GM13976 (cell line): ENCODE results near the gene GPR3.
A peak's percentile ranks its signal among the peaks of the same experiment; 100 is the strongest.

Experiments used
- DNase-seq: peaks from one replicate; pipeline ENCODE4 v3.0.0; 2012; ENCODE audit warnings: low spot score
- CTCF ChIP-seq: IDR thresholded peaks from 2 replicates; pipeline ENCODE4 v1.5.1; 2012; ENCODE audit warnings: borderline replicate concordance, mild to moderate bottlenecking; ENCODE audit not compliant: insufficient read depth; ENCODE audit errors: extremely low read depth, missing control alignments, control extremely low read depth
- in situ Hi-C: fragments of 300-500 bp; cut with MboI; formaldehyde crosslinking; loops from one replicate; pipeline ENCODE4 v1.12.0; 2022; ENCODE audit warnings: low sequenced_read_pairs, mixed read lengths, inconsistent platforms; ENCODE audit not compliant: unreplicated experiment

GPR3 gene

GRCh38 chr1:27392096-27392777 is at the start of gene GPR3:
TSS of gene GPR3 (plus strand) at chr1:27392622. CDS start at chr1:27393799, 1,177 bp downstream.
- in situ Hi-C loops: loop anchor here (5.0 to 10.0 kb wide), 3 partner anchors 95 to 273 kb away; partner anchors contain the start of gene AHDC1
- peak; percentile 62 for TF ChIP-seq CTCF
- peak; percentile 96 for DNase-seq

- in situ Hi-C loops: no loop called here
- no peak for TF ChIP-seq CTCF
- DNase-seq: peak; percentile 69
Observed at GRCh38 chr1:27342778-27343638, 49.4 kb upstream of the GPR3 start.

GRCh38 chr1:27343639-27344025 is 48.8 kb upstream of the GPR3 start:
- in situ Hi-C loops: no loop called here
- no peak for DNase-seq
- no peak for TF ChIP-seq CTCF

- TF ChIP-seq CTCF: no peak
- no peak for DNase-seq
- in situ Hi-C loops: no loop called here
Observed at GRCh38 chr1:27345272-27345671, 47.1 kb upstream of the GPR3 start.

GRCh38 chr1:27346357-27346756 is 46.1 kb upstream of the GPR3 start:
- no peak for TF ChIP-seq CTCF
- in situ Hi-C loops: no loop called here
- no peak for DNase-seq

GRCh38 chr1:27346991-27347624 is 45.3 kb upstream of the GPR3 start:
- no peak for TF ChIP-seq CTCF
- in situ Hi-C loops: no loop called here
- no peak for DNase-seq
